ENCODE results near the gene SMG1.
"Not testable (repeated sequence)": the region's sequence is repeated elsewhere in the genome, so short reads cannot be mapped to it uniquely, and the experiment has no call there.

SMG1 gene

DNA sequence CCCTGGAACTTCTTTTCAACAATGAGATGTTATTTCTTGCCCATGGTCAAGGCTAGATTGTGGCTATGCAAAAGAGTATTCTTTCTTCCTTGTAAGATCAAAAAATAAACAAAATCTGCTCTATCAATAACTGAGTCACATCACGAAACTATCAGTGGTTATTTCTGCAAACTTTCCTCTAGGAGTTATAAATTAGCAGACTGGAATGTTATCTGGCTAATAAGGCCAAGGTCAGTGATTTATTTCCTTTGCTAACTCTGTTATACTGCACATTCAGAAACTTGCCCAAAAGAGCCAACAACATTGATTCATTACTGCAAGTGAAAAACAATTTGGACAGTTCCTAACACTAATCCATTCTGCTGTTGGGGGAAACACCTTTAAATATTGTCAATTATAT is 129.8 kb downstream of the SMG1 start:
- DNase-seq: no peak

DNA sequence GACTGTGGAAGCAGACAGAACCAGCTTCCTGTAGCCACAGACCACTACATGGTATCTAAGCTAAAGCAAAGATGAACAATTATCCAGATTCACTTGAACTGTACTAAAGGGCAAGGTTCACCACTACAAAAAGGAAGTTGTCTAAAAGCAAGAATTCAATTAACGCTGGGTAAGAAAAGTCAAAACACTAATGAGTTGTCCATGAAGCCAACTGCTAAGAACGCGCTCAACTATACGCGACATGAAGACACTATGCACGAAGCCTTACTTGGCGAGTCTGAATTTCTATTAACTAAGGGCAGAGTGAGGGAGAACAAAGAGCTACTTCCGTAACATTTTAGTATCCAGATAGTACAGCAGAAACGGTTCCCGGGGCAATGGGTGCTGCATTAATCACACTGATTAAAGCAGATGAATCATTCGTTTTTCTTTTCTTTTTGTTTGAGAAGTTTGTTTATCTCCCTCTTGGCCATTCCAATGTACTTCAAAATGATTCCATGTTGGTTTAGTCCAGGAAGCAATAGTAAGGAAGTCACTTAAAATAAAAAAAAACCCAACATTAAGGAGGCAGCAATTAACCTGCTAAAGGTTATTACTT is 133.3 kb downstream of the SMG1 start:
- DNase-seq: no peak

DNA sequence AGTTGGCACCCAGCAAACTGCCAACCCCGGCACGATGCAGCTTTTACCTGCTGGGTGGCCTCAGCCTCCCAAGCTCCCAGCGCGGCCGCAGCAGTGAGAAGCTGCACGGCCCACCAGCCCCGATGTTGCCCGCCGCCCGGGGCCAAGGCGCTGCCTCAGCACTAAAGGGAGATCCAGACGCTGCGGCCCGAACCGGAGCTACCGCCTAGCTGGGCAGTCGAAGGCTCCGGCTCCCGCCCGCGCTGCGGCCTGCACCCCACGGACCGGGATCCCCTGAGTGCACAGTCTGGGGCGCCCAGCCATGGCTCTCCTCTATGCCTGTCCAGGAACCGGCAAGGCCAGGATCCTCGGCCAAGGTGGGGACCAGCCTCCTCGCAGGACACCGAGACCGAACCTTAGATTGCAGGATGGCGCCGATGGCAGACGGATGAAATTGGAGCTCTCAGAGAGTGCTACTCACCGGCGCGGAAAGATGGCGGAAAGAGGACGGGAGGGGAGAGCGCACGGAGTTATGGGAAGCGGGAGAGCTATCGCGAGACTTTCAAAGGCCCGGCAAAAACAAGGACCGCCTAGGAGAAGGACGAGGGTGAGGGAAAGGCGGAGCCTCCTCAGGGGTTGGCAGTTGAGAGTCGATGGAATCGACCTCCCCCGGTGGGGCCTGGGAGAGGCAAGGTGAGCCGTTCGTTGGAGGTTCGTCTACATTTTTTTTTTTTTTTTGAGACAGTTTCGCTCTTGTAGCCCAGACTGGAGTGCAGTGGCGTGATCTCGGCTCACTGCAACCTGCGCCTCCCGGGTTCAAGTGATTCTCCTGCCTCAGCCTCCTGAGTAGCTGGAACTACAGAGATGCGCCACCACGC is 136.1 kb downstream of the SMG1 start, which contains the start of gene RPS15A:
RPS15A (minus strand) TSS at position 485 of the 857 bp plus-strand sequence. CDS start 1,221 bp downstream, outside the sequence.
- DNase-seq: peak; percentile 88

DNA sequence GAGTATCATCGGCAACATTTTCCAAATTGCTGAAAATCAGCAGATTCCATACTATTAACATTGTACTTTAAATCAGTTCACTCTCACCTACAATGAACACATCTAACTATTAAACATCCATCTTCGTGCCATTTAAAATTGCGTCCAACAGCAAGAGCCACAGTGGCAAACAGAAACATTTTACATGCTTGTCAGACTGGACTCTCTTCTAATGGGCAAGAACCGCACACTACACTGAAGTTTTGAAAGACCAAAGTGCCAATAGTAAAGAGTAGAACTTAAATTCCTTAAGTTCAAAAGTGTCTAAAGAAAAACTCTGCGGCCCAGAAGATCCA is 136.7 kb downstream of the SMG1 start:
- no peak for DNase-seq

DNA sequence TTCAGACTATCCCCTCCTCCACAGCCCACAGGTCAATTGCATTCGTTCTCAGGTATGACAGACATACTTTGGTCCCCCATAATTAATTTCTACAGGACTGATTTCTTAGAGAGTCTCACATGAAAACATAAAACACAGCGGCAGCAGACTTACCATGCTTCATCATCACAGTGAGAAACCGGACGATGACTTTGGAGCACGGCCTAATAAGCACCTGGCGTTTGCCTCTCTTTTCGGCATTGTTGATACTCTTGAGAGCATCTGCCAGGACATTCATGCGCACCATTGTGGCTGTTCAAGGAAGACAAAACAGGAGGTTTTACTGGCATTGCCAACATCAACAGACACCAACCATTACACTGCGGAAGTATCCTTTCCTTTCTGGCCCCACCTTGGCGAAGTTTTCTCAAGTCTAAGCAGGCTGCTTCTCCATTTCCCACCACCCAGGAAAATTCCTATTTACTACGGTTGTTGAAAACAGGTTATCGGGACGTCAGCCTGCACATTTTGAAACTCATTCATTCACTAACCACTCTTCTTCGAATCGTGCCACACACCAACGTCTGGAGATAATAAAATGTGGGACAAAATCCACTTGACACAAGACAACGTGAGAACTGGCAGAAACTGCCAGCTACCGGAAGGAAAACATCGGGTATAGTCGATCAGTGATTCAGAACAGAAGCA is 137.2 kb downstream of the SMG1 start:
- no peak for DNase-seq

DNA sequence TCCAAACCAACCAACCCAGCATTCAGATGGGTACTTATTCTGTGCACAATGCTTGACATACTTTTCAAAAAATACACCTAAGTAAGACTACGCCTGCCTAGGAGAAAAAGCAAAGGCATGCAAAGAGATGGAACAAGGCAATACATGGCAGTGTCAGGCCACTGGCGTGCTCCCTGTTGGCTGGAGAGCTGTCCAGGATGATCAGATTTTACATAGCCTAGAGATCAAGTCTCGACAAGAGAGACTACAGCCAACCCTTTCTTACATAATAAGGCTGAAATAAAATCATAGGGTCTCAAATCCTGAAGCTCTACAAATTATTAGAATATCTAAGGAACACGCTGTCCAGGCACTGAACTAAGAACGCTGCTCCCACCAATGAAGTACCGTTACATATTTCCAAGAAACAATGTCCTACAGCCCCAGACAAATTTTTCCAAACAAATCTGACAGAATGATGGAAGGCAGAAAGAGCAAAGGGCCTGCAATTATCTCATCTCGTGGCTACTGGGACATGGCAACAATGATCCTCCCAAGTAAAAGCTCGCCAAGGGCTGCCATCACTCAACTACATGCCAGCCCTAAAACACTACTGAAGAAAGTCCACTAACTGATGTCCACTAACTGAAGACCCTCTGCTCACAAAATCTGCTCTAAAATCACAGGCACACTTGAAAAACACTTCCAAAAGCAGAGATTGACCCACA is 141.1 kb downstream of the SMG1 start:
- no peak for DNase-seq

DNA sequence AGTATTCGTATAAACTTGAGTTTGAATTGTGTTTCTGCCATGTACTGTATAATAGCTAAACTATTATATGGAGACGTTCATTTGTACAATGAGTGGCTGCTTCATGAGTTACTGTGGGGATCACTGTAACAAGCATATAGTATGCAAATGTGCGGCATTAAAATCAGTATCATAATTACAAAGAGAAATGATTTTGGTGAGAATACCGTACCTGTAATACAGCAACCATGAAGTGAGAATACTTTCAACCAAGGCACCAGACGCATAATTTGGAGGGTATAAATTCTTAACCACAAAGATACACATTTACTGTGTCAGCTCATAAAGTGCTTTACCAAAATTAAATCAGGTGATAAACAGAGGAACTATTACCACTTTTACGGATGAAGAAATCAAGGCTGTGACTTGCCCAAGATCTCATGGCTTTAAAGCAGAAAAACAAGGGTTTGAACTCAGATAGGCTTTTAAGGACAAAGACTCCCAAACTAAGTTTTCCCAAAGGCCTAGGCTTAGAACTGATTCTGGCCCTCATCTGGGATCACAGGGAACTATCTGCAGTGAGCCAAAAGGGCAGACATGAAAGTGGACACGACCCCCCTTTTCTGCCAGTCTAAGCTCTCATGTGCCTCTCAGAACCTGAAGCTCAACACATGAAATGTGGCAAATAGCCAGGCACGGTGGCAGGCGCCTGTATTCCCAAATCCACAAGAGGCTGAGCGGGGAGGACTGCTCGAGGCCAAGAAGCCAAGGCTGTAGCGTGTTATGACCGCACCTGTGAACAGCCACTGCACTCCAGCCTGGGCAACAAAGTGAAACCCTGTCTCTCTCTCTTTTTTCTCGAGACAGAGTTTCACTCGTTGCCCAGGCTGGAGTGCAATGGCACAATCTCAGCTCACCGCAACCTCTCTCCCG is 142.5 kb downstream of the SMG1 start:
- no peak for DNase-seq

DNA sequence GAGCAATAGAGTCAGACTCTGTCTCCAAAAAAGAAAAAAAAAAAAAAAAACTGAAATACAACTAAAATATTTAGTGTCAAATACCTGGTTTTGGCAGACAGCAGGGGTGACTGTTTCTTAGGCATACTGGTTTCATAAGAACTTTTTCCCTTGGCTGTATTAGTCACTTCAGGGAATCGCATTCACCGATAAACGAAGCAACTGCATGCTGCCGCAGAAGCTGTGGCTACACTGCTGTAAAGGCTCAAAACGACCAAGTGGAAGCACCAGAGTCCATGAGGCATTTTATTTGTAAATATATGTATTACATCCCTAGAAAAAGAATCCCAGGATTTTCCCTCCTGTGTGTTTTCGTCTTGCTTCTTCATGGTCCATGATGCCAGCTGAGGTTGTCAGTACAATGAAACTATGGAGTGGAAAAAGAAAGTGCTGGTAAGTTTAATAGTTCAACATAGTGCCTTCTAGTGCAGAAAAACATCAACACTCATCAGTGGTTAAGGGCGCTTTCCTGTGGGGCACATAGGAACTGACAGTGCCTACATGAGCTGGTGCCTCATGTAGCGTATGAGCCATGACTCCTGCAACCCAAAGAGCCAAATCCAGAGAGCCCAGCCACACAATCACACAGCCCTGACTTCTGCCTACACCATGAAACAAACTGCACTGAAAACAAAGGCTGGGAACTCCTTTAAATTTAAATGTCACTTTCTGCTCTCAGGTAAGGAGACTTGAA is 143.3 kb downstream of the SMG1 start:
- no peak for DNase-seq

DNA sequence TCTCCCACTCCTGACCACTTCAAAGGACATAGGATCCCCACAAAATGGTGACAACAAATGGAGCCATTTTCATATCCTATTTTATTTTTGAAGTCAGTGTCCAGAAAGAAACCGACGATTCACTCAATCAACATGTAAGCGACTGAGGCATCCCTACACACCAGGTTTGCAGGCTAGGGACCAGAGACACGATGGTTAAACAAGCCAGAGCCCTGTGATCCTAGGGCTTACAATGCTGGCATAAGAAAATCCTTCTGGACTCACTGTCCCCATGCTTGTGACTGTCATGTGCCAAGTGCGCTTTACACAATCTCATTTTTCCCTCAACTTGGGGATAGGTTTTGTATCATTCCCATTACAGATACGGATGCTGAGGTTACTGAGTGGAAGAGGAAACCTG is 145.0 kb downstream of the SMG1 start:
- DNase-seq: not testable (repeated sequence)

DNA sequence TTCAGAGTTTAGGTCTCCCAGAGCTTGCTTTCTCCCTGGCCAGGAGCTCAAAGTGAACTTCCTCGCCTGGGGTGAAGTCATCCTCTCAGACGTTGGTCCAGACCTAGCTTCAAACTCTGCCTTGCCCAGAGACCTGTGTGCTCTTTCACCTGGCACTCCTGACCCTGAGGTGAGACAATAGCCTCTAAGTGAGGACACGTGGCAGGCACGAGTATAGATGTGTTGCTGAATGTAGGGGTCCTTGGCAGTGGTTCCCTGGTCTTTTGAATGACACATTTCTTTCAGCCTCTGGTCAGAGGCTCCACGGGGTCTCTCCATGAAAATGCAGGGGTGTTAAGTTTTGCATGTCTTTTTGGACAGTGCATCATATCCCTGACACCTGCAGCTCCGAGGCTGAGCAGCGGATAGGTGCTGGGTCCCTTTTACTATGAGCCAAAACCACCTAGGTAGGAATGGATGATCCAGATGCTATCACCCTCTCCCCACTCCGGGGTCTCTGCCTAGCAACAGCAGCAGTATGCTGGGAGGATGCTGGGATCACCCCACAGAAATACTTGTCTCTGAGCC is 145.7 kb downstream of the SMG1 start:
- not testable (repeated sequence) for DNase-seq

DNA sequence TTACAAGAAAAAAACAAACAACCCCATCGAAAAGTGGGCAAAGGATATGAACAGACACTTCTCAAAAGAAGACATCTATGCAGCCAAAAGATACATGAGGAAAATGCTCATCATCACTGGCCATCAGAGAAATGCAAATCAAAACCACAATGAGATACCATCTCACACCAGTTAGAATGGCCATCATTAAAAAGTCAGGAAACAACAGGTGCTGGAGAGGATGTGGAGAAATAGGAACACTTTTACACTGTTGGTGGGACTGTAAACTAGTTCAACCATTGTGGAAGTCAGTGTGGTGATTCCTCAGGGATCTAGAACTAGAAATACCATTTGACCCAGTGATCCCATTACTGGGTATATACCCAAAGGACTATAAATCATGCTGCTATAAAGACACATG is 148.5 kb downstream of the SMG1 start:
- DNase-seq: not testable (repeated sequence)

DNA sequence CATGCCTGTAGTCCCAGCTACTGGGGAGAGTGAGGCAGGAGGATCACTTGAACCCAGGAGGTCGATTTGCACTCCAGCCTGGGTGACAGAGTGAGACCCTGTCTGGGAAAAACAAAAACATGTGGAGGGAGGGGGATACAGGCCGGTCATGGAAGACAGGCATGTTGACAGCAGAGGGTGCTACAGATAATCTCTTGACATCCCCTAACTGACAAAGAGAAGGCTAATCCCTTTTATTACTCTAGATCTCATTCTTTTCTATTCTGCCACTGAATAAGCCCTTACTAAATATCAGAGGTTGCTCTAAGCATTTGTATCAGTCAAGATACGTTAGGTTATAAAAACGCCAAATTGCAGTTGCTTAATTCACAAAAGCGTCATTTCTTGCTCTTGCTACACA is 149.9 kb downstream of the SMG1 start:
- not testable (repeated sequence) for DNase-seq

DNA sequence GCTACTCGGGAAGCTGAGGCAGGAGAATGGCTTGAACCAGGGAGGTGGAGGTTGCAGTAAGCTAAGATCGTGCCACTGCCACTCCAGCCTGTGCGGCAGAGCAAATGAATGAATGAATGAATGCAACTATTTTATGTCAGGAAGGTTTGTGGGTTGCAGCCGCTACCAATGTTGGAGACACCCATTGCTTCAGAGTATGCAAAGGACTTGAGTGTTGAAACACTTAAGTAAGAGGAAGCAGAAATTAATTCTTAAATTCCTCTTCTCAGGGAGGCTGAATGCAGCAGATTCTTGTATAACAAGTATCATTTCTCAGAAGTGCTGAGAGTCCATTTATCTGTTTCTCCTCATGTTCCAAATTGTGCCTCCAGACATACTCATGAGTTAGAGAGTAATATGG is 151.6 kb downstream of the SMG1 start:
- not testable (repeated sequence) for DNase-seq

DNA sequence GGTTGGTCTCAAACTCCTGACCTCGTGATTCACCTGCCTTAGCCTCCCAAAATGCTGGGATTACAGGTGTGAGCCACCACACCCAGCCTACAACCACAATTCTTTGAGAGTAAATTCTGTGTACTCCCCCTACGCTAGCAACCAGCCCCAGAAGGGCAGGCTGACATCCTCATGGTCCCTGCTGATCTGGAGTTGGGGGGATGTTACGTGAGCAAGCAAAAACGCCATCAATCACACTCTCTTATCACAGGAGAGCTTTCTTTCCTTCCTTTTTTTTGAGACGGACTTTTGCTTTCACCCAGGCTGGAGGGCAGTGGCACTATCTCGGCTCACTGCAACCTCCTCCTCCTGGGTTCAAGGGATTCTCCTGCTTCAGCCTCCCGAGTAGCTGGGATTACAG is 154.0 kb downstream of the SMG1 start:
- DNase-seq: not testable (repeated sequence)

DNA sequence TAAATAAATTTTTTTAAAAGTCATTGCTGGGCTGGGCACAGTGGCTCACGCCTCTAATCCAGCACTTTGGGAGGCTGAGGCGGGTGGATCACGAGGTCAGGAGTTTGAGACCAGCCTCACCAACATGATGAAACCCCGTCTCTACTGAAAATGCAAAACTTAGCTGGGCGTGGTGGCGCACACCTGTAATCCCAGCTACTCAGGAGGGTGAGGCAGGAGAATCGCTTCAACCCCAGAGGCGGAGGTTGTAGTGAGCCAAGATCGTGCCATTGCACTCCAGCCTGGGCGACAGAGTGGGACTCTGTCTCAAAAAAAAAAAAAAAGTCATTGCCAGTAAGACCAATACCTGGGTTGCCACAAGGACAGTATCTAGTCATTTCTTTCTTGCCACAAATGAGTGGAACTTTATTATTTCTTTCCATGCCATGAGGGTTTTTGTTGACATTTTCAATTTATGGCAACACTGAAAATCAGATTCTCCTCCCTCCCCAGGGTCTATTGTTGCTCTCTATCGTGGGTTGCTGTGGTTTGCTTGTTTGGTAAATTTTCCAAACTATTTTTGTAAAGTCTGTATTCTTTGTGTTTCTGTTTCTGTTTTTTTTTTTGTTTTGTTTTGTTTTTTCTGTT is 155.8 kb downstream of the SMG1 start:
- not testable (repeated sequence) for DNase-seq

DNA sequence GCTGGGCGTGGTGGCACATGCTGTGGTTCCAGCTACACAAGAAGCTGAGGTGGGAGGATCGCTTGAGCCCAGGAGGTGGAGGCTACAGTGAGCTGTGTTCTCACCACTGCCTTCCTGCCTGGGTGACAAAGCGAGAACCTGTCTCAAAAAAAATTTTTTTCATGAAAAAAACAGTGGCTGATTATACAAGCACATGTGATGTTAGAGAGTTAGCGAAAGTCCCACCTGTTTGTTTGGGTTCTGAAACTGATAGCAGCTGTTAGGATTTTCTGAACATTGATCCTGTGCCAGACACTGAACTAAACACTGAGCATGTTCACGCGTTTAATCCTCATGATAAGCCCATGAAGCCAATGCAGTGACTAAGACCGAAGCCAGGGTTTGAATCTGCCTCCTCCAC is 159.0 kb downstream of the SMG1 start:
- not testable (repeated sequence) for DNase-seq

DNA sequence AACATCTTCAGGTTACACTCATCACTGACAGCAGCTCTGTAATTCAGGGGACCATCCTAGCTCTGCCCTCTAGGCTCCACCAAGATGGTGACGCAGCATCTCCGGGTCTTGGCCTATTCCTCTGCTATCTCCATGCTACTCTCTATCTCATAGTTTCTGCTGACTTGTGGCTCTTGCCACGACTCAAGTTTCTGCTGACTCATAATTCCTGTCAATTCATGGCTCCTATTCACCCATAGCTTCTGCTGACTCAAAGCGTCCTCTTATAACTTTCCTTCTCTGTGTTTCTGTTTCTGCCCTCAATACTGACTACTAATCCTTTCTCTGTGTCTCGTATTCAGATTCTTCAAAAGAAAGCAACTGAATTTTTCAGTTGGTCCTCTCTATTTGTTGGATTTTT is 163.5 kb downstream of the SMG1 start:
- not testable (repeated sequence) for DNase-seq

DNA sequence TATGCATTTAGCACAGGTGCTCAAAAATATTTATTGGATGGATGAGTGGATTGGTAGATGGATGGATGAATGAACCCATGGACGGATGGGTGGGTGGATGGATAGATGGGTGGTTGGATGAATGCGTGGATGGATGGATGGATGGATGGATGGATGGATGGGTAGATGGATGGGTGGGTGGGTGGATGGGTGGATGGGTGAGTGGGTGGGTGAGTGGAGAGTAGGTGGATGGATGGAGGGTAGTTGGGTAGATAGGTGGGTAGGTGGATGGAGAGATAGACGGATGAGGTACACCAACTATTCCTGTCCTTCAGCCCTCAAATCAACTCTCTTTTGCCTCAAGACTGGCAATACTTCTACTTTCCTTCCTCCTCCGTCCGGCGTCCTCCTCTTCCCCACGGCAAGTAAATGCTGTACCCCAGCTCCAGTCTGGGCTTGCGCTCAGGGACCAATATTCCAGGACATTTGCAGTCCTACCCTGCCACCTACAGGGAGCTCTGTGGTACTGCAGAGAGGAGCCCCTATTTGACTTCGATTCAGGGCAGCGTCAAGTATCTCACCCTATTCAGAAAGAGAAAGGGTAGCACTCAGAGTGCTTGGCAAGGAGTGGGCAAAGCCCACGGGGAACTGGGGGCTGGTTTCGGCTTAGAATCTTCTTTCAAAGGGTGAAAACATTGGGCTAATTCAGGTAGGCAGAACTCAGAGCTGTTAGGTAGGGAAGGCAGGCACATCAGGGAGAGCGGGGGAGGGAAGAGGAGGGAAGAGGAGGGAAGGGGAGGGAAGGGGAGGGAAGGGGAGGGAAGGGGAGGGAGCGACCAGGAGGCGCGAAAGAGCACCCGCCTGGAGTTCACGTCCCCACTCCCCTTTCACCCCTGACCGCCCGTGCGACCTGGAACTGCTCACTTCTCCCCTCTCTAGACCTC is 166.3 kb downstream of the SMG1 start:
- peak; percentile 22 for DNase-seq

DNA sequence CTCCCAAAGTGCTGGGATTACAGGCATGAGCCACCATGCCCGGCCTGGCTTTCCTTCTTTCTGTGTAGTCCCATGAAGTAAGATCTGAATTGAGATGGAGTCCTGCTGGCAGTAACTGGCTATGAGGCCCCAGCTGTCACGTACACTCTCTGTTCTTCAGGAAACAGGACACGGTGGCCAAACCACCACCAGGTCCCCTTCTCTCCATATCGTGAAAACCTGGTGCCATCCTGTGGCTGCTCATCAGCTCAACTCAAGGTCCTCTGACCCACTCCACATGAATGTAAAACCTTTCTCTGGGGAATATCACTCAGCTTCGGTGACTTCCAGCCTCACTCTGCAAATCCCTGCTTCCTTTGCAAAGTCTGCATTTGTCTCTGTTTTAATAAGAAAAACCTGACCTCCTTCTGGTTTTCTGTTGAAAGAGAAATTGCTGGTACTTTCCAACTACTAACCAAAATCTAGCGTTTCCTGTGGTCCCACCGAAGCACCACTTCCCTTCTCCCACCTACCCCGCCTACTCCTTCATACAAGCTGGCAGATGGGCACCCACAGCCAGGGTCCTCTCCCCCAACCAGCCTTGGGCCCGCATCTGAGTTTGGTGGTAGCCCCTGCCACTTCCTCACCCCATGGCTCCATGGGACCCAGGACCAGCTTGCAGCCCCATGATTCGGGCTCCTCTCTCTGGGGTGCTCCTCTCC is 168.1 kb downstream of the SMG1 start:
- DNase-seq: not testable (repeated sequence)

Measured in activated T-cell treated with anti-CD3 and anti-CD28 coated beads for 4 hours (primary cell).